HG03442 (cell line): ENCODE measurements around the gene AGAP5.
A peak's percentile ranks its signal among the peaks of the same experiment; 100 is the strongest.

ENCODE experiments used
- ATAC-seq: cut with Tn5 transposase; IDR thresholded peaks from one replicate; pipeline ENCODE4 v1.9.1; 2021; ENCODE audit warnings: mild to moderate bottlenecking, moderate library complexity; ENCODE audit not compliant: unreplicated experiment

Gene AGAP5

DNA sequence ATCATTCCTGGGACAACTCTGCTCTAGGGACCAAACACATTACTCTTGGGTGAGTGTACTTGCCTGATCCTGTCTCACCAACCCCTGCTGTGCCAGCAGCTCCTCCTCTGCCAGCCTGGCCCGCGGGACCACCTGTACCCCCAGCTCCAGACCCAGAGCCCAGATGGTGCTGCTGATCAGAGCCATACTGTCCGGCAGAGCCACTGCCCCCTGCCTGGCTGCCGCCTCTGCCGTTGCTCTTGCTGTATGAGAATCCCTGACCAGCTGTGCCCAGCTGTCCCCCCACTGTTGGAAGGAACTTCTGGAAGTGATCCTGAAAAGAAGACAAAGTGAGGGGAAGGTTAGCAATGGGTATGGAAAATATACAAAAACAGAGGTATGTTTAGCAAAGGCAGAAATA lies 63.5 kb downstream of the AGAP5 start:
- ATAC-seq: no peak

DNA sequence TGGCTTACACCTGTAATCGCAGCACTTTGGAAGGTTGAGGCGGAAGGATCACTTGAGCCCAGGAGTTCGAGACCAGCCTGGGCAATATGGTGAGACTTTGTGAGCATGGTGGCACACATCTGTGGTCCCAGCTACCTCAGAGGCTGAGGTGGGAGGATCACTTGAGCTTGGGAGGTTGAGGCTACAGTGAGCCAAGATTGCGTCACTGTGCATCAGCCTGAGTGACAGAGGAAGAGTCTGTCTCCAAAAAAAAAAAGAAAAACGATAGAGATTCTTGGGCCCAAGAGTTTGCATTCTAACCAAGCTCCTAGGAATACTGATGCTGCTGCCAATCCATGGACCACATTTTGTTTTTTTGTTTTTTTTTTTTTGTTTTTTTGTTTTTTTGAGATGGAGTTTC lies 68.7 kb downstream of the AGAP5 start:
- ATAC-seq: no peak

- no peak for ATAC-seq
These were observed 69.5 kb downstream of the AGAP5 start for GRCh38 chr10:73628405-73628804.

GRCh38 chr10:73627300-73627699 lies 70.6 kb downstream of the AGAP5 start:
- no peak for ATAC-seq

DNA sequence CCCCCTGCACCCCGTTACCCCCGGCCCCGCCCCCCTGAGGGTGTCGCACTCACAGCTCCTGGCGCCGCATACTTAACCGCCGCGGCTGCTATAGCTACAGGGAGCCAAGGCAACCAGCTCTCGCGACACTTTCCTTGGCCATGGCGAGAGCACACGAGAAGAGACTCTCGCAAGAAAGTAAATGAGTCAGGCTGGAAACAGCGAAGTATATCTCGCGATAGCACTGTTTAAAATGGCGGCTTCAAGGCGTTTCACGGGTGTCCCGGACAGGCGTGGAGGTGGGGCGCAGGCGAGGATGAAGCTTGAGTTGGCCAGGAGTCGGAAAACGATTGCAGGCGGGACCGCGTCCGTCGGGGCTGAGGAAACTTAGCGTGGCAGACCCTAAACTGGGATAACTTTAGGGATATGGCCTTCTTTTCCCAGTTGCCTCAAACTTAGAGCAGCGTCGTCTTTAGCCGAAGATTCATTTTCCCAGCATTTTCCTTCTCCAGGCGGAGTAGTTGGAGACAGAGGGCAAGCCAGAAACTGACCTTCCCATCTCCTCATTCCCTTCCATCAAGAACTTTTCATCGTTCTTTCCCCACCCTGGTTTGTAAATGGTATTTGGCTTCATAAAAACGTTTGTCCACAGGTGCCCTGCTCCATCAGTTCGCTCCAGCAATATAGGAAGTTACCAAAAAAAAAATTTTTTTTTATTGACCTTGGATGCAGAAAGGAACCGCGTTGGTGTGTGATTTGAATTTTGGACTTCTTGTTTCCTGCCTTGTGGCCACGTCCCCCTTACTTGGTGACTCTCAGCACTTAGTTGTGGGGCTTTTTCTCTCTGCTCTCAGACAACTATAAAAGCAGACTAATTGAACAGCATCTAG lies 71.8 kb downstream of the AGAP5 start:
- peak; percentile 93 for ATAC-seq

- ATAC-seq: no peak
These were observed 72.7 kb downstream of the AGAP5 start for GRCh38 chr10:73625004-73625883.
